Keratinocyte (primary cell): ENCODE measurements around the gene MYRIP. TPM values are rescaled to one million over a fixed set of nuclear protein-coding genes. Genes with fewer than 3 reads are reported as not detected.
A peak's percentile ranks its signal among the peaks of the same experiment; 100 is the strongest.

Experiments
- DNase-seq: peaks from one replicate; pipeline ENCODE4 v3.0.0-alpha.2; 2011; ENCODE audit warnings: low read depth, missing footprints, low spot score
- FAIRE-seq: peaks from 2 replicates; lab custom pipeline; 2011; peaks lifted over from hg19 to GRCh38; lab: Jason Lieb, UNC
- H2AFZ ChIP-seq: 2 replicates; pipeline ENCODE4 v1.6.0; 2012; ENCODE audit warnings: low read length, control low read depth, inconsistent platforms; ENCODE audit not compliant: control insufficient read depth
- H3K27ac ChIP-seq: 2 replicates; pipeline ENCODE4 v1.5.1; 2011; ENCODE audit warnings: low read length; ENCODE audit not compliant: control insufficient read depth, insufficient read depth
- H3K27me3 ChIP-seq: 3 replicates; pipeline ENCODE4 v1.6.0; 2011; ENCODE audit warnings: low read length; ENCODE audit not compliant: control insufficient read depth, insufficient read depth; ENCODE audit errors: extremely low read depth
- H3K36me3 ChIP-seq, 2 experiments: 2 replicates in 1 of 2; 3 replicates in 1 of 2; pipeline ENCODE4 v1.5.1; 2011; ENCODE audit warnings: low read length in 2 of 2, mild to moderate bottlenecking in 1 of 2; ENCODE audit not compliant: control insufficient read depth in 2 of 2, insufficient read depth in 2 of 2; ENCODE audit errors: extremely low read depth in 1 of 2
- H3K4me1 ChIP-seq: 3 replicates; pipeline ENCODE4 v1.5.1; 2011; ENCODE audit warnings: low read length; ENCODE audit not compliant: control insufficient read depth, insufficient read depth; ENCODE audit errors: extremely low read depth
- H3K4me2 ChIP-seq: 3 replicates; pipeline ENCODE4 v1.6.0; 2011; ENCODE audit warnings: low read depth, low read length; ENCODE audit not compliant: control insufficient read depth, insufficient read depth; ENCODE audit errors: extremely low read depth
- H3K4me3 ChIP-seq, 3 experiments: fragments of 200-600 bp in 1 of 3; sonication (generic) in 1 of 3; 2 replicates in 2 of 3; 3 replicates in 1 of 3; pipeline ENCODE4 v1.5.1; 2011 to 2016; ENCODE audit warnings: low read length in 3 of 3, mild to moderate bottlenecking in 3 of 3, control low read depth in 2 of 3, inconsistent platforms in 1 of 3, low read depth in 1 of 3, mixed read lengths in 1 of 3, mixed run types in 1 of 3, moderate library complexity in 1 of 3; ENCODE audit not compliant: control insufficient read depth in 2 of 3, insufficient read depth in 2 of 3; ENCODE audit errors: extremely low read depth in 1 of 3
- H3K79me2 ChIP-seq: 2 replicates; pipeline ENCODE4 v1.6.0; 2012; ENCODE audit warnings: low read length; ENCODE audit not compliant: control insufficient read depth, insufficient read depth
- H3K9ac ChIP-seq: 3 replicates; pipeline ENCODE4 v1.6.0; 2011; ENCODE audit warnings: low read length; ENCODE audit not compliant: control insufficient read depth, insufficient read depth; ENCODE audit errors: extremely low read depth
- H3K9me1 ChIP-seq: 3 replicates; pipeline ENCODE4 v1.6.0; 2011; ENCODE audit warnings: low read length; ENCODE audit not compliant: control insufficient read depth, insufficient read depth; ENCODE audit errors: extremely low read depth
- H3K9me3 ChIP-seq: 2 replicates; pipeline ENCODE4 v1.5.1; 2012; ENCODE audit warnings: low read depth, low read length; ENCODE audit not compliant: control insufficient read depth
- H4K20me1 ChIP-seq: 3 replicates; pipeline ENCODE4 v1.6.0; 2011; ENCODE audit warnings: low read length; ENCODE audit not compliant: control insufficient read depth, insufficient read depth; ENCODE audit errors: extremely low read depth
- CTCF ChIP-seq, 3 experiments: IDR thresholded peaks in 1 of 3; conservative IDR thresholded peaks in 1 of 3; optimal IDR thresholded peaks in 1 of 3; 2 replicates in 2 of 3; 3 replicates in 1 of 3; pipeline versions ENCODE3 to v1.5.1; 2011; ENCODE audit warnings: low read length in 3 of 3, mild to moderate bottlenecking in 3 of 3, moderate library complexity in 2 of 3, control low read depth in 1 of 3, inconsistent platforms in 1 of 3; ENCODE audit not compliant: insufficient read depth in 2 of 3; ENCODE audit errors: extremely low read depth in 1 of 3
- EZH2 ChIP-seq: IDR thresholded peaks from one replicate; pipeline ENCODE4 v1.6.1; 2012; ENCODE audit warnings: inconsistent platforms, mild to moderate bottlenecking, low read length, moderate library complexity
- dilution Hi-C: fragments of 300-500 bp; cut with MboI; formaldehyde crosslinking; loops from one replicate; pipeline ENCODE4 v1.7.0; 2020; ENCODE audit warnings: low sequenced_read_pairs; ENCODE audit not compliant: extremely low pct_ligation_motif_present
- polyA plus RNA-seq, 5 experiments: library from polyadenylated mRNA; depleted of rRNA in 3 of 5; stranded (reverse) in 3 of 5; stranded (forward) in 1 of 5; unstranded in 1 of 5; fragments of >200 nt; gene quantifications; 1 replicate in 1 of 5; 2 replicates in 3 of 5; 3 replicates in 1 of 5; pipeline versions ENCODE4 v1.2.1 to v1.2.3, GENCODE V29; 2011 to 2012; ENCODE audit warnings: missing spikeins in 2 of 5, low read depth in 1 of 5, low replicate concordance in 1 of 5

Gene MYRIP
- polyA plus RNA-seq, 1 donor (not counting 4 experiments of a cell fraction or from before 2014, with no cell fraction given): 0.01 TPM

DNA sequence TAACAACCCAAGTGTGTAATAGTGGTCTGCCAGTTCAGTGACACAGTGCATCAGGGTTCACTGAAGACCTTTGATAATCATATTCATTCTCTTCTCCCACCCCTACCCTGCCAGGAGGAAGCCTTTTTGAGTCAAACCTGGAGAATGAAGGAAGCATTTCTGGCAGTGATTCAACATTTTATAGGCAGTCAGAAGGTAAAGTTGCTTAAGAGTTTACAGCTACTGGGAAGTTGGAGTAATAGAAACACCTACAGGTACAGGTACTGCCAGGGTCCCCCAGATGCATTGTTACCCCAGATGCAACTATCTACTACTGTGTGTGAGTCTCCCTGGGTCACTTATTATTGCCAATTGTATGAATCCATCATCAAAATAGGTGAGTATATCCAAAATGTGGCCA, 353.2 kb downstream of the MYRIP start:
- H2AFZ ChIP-seq: no peak overlapping the region
- no peaks in the 10 kb centered on the region for H3K36me3 ChIP-seq
- FAIRE-seq (no peak), DNase-seq (no peak)
- TF ChIP-seq EZH2 (no peak), CTCF (optimal IDR thresholded peaks at IDR 0.05 in 1 of 3, IDR thresholded peaks at IDR 0.05 in 1 of 3, conservative IDR thresholded peaks at IDR 0.05 in 1 of 3; ENCODE audit: extremely low read depth in 1 of 3, insufficient read depth in 2 of 3, low read length in 3 of 3) (no peak)
- H3K9me1 ChIP-seq: no peaks in the 10 kb centered on the region
- no peak overlapping the region for H3K27ac ChIP-seq
- H3K4me1 ChIP-seq: no peaks in the 10 kb centered on the region
- H3K4me3 ChIP-seq: no peak overlapping the region
- no peak overlapping the region for H3K9ac ChIP-seq
- no peaks in the 10 kb centered on the region for H3K9me3 ChIP-seq
- no peaks in the 10 kb centered on the region for H4K20me1 ChIP-seq
- no peaks in the 10 kb centered on the region for H3K27me3 ChIP-seq
- no peak overlapping the region for H3K4me2 ChIP-seq
- dilution Hi-C loops: no loop called here
- no peaks in the 10 kb centered on the region for H3K79me2 ChIP-seq

- H2AFZ ChIP-seq: no peak overlapping the region
These were observed 357.6 kb downstream of the MYRIP start for GRCh38 chr3:40166997-40167396.

More at GRCh38 chr3:40166997-40167396, 357.6 kb downstream of the MYRIP start:
- Histone ChIP-seq H3K4me3 (no peak overlapping the region), H3K9me3 (no peaks in the 10 kb centered on the region), H3K4me2 (no peak overlapping the region), H3K79me2 (no peaks in the 10 kb centered on the region), H3K9ac (no peak overlapping the region), H3K27ac (no peak overlapping the region), H4K20me1 (no peaks in the 10 kb centered on the region), H3K36me3 (no peaks in the 10 kb centered on the region), H3K27me3 (no peaks in the 10 kb centered on the region), H3K9me1 (no peaks in the 10 kb centered on the region), H3K4me1 (no peaks in the 10 kb centered on the region)
- no peak for DNase-seq
- no peak for FAIRE-seq
- dilution Hi-C loops: no loop called here
- TF ChIP-seq EZH2 (no peak), CTCF (optimal IDR thresholded peaks at IDR 0.05 in 1 of 3, IDR thresholded peaks at IDR 0.05 in 1 of 3, conservative IDR thresholded peaks at IDR 0.05 in 1 of 3; ENCODE audit: extremely low read depth in 1 of 3, insufficient read depth in 2 of 3, low read length in 3 of 3) (peak in 1 of 3 experiments; percentile 13)
